GM12891 (cell line): ENCODE results near the gene ZNF44.

Source experiments
- POLR2A ChIP-seq: IDR thresholded peaks from 2 replicates; pipeline ENCODE4 v1.6.1; 2011; ENCODE audit warnings: low read depth, low read length, control low read depth
- POLR2AphosphoS5 ChIP-seq: IDR thresholded peaks from 2 replicates; pipeline ENCODE4 v1.6.1; 2011; ENCODE audit warnings: low read depth, low read length, control low read depth

GRCh38 chr19:12314553-12314952 is 19.9 kb upstream of the ZNF44 start:
- no peak for TF ChIP-seq POLR2A
- TF ChIP-seq POLR2AphosphoS5 = no peak
